ENCODE results near the gene LYSMD2.

LYSMD2 gene

DNA sequence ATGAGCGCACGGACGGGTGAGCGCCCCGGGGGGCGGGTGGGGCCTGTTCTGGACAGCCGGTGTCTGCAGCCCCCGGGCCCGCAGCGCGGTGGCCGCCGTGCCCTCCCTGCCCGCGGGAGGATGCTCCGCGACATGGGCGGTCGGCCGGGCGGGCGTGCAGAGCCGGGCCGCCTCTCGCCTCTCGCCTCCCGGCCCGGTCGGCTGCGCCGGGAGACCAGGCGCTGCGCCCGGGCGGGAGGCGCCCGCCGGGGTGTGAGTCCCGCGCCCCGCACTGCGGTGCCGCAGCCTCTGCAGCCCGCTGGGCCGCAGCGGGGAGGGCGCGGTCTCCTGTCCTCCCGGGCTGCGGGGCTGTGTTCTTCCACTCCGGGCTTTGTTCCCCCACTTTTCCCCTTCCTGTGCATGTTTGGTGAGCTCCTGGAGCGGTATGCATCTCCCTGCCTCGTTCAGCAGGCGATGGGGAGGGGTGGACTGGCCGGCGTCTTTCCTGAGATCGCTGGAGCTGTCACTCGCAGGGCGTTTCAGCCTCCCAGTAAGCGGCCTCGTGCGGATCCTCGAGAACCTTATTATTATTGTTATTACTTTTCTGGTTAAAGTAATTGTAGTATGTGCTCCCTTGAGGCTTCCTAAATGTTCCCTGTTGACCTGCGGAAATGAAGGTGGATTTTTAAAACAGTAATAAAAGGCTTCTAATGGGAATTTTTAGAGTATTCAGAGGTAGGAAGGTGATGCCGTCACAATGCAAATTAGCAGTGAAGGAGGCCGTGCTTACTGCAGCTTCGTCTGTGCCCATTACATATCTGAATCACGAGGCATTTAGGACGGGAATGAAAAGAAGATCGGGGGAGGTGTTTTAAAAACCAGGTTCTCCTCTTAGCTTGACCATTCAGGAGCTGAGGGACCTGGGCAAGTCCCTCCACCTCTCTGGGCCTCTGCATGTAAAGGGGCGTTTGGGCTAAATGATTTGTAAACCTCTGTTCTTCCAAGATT lies 14.5 kb upstream of the LYSMD2 start:
- no peak for DNase-seq (ENCODE audit: low read depth)

DNA sequence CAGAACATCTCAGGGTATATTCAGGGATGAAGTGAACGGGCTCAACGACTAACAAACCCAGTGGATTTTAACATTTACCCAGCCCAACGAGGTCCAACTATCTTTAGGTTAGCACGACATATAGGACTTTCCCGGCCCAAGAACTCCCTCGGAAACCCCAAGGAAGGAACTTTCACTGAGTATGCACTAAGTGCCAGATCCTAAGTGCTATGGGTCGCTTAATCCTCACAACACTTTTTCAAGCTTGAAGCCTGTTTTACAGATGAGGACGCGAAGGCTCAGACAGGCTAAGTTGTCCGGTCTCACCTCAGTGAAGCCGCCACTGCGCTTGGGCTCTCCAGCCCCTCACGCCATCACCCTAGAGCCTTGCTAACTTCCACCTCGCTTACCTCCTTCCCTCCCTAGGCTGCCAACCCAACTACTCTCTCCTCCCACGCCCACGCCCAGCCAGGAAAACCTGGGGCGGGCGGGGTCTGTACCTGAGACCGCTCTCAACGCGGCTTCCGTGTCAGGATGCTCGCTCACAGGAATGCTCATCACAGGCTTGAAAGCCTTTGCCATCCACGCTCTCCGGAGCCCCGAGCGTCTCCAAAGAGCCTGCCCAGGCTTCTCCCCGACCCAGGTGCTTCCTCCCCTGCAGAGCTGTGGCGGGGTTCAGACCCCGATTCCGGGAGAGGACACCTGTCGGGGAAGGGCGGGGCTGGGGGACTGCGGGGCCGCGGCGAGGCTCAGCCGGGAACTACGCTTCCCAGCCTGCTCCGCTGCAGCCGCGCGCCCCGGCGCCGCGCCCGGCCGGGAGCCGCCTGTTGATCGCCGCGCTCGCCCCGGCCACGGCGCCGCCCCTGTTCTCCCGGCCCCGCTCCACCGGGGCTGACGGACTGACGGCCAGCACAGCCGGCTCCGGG lies 13.6 kb upstream of the LYSMD2 start, which contains the start of gene TMOD2:
Gene TMOD2, plus strand, starts transcription at position 806 of the 905 bp plus-strand sequence. CDS start 14,845 bp downstream, outside the sequence.
- peak; percentile 29 for DNase-seq (ENCODE audit: low read depth)

DNA sequence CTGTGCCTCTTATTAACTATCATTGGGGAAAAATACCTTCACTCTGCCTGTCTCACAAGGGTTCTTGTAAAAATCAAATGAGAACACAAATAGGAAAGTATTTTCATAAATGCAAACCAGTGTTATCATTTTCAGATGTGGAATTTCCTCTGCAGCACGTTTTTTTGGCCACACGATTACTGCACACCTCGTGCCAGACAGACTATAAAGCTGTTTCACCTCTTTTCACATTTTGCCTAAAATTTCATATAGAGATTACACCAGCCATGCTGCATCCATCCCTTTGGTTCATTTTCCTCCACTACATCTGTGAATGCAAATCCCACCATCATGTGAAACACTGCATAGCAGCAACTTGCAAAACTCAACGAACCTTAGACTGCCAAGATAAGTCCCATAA lies 12.7 kb upstream of the LYSMD2 start:
- DNase-seq (ENCODE audit: low read depth) = no peak

DNA sequence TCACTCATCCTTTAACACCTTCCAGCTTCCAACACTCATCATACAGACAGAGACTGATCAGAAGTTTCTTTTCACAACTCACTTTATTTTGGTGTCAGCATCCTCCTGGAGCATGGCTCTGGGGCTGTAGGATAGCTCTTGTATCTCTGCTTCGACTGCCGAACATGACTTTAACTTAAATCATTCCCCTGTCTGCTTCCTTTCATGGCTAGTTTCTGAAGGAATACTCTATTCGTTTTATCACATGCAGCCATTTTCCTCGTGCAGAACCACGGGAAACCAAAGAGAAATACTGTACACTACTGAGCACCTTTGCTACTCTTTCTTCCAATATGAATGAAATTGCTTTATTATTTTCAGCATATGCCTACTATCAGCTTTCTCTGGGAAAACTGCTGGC lies 11.9 kb upstream of the LYSMD2 start:
- DNase-seq (ENCODE audit: low read depth) = no peak

DNA sequence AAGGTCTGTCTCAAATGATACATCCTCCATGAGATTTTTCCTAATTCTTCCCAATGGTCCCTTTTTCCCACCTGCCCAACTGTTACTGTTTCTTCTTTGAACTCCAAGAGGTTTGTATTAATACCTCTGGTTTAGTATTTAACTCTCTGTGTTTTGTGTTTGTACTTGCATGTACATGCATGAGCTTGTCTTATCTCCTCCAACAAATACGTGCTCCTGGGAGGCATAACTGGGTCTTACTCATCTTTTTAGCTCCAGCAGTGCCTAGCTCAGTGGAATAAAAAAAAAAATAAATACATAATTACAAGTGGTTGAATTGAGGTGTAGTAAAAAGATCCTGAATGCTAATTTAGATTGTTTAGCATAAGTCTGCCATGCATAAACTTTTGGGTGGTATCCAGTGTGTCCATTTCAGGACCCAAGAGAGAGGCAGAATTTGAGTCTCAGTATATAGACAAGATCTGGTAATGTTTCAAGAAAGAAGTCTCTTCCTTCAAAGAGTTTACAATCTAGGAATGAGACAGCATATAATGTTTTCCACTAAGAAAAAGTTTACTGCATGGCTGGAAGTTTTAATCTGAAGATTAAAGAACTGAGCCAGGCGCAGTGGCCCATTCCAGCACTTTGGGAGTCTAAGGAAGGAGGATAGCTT lies 1.7 kb upstream of the LYSMD2 start:
- no peak for DNase-seq (ENCODE audit: low read depth)

DNA sequence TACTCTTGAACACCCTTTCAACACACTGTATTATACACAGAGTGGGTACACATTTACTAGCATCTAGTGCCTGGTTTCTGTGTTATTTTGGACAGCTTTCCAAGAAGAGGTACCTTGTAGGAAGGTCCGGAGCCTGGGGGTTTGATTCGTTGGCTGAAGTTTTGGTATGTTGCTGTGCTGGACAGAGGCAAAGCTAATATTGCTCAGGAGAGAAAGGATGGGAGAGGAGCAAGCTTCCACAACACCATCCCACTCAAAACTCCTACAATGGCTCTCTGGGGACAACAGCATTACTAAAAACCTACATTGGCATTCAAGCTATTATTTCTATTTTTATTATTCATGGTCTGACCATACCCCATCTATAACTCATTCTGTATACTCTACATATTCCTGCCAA lies 1.1 kb upstream of the LYSMD2 start:
- no peak for DNase-seq (ENCODE audit: low read depth)

DNA sequence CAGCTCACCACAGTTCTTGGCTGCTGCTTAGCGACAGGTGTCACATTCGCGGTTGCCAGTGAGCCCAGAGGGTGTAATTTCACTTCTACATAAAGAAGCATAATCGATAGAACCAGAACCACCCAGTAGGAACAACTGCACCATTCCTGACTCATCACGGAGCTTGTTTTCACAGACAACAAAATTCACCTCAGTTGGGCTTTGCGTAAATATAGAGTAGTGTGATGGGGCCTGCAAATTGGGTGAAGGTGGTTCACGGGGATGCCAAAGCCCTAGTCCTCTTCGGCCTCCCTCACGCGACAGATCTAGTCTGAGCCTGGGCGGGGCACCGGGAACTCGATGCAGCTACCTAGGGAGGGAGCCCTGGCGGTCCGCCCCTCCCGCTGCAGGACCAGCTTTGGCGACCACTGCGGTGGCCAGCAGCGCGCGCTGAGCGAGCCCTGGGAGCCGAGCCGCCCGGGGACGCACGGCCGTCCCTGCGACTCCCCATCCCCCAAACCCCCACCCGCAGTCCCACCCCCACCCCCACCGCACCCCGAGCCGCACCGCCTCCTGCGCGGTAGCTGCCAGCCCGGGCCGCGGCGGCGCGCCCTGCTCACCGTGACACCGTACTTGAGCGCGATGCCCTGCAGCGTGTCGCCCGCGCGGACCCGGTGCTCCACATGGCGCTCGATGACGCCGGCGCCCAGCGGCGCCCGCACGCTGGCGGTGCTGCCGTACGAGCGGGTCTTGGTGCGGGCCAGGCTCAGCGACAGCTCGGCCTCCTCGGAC lies 519 bp downstream of the LYSMD2 start:
- DNase-seq (ENCODE audit: low read depth) = peak; percentile 19

DNA sequence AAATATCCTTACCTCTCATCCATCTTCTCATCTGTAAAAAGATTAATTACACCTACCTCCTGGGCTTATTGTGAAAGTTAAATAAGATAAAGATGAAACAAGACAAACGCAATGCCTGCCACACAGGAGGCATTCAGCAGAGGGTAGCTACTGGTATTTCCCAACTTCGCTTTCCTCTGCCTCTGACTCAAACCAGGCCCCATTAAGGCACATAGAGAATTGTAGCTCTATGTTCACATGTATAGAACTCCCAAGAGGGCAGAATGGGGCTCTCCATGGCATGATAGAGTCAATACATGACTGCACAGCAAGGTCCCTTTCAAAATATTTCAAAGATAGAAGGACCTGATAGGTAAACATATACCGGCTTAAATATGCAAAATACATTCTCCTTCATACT lies 1.4 kb downstream of the LYSMD2 start:
- DNase-seq (ENCODE audit: low read depth) = no peak

DNA sequence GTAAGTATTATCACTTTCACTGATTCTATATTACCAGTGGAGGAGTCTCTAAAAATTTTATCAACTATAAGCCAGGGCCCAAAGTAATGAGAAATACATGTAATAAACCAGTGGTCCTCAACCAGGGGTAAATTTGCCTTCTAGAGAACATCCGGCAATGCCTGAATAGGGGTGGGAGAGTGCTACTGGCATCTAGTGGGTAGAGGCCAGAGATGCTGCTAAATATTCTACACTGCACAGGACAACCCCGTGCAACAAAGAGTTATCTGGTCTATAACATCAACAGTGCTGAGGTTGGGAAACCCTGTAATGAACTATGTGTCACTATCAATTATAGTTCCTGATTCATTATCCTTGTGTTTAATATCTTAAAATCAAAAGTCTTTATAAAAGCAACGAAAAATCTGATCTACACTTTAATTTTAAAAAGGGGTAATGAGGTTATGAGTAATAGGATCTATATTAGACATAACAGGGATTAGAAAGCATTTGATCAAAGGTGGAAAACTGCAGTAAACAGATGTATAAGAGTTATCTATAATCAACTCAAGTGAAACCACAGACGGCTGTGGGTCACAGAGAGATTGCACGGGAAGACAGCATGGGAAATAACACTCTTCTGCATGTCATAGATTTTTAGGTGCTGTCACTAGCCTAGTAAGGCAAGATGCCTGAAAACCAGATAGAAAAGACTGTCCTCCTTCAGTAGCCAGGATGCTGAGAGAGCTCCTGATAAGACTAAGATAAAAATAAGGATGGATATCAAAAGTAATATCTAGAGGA lies 2.0 kb downstream of the LYSMD2 start:
- no peak for DNase-seq (ENCODE audit: low read depth)

DNA sequence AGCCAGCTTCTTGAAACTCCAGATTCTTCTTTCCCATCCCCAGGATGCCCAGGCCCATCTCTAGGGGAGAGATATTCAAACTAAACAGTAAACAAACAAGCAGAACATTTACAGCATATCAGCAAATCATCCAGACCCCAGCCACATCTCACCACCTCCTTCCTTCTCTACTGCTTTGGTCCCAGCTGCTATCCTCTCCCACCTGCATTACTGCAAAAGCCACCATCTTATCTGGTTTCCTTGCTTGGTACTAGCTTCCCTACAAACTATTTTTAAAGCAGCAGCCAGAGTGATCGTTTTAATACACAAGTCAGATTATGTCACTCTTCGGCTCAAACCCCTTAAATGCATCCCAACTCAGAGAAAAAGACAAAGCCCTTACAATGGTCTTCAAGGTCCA lies 4.8 kb downstream of the LYSMD2 start:
- no peak for DNase-seq (ENCODE audit: low read depth)

DNA sequence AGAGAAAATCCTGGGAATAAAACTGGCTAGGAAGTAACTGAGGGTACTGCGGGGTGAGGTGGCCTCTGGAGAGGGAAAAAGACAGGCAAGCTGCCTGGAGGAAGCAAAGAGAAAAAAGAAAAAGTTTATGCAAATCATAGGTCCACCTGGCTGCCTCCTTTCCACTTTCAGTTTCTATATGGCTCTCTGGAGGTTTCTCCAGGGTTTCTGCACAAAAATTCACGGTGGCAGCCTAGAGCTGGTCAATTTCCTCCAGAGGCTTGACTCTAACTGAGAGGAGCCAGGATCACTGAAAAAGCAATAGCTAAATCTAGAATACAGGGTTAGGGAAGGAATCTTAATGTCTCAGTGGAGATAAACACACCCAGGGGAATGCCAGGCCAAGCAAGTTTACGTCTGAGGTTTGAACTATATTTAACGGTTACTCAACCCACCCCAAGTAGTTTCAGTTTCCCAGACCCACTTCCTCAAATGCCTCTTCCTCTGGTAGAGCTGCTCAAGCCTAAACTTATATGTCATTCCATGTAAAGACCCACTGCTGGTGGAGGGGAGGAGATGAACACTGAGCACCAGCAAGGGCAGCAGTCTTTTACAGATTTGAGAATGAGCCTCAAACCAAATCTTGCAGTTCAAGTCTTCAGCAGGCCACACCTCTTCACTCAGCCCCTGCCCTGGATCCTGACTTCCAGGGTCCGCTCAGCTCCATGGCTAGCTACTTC lies 5.7 kb downstream of the LYSMD2 start:
- no peak for DNase-seq (ENCODE audit: low read depth)

DNA sequence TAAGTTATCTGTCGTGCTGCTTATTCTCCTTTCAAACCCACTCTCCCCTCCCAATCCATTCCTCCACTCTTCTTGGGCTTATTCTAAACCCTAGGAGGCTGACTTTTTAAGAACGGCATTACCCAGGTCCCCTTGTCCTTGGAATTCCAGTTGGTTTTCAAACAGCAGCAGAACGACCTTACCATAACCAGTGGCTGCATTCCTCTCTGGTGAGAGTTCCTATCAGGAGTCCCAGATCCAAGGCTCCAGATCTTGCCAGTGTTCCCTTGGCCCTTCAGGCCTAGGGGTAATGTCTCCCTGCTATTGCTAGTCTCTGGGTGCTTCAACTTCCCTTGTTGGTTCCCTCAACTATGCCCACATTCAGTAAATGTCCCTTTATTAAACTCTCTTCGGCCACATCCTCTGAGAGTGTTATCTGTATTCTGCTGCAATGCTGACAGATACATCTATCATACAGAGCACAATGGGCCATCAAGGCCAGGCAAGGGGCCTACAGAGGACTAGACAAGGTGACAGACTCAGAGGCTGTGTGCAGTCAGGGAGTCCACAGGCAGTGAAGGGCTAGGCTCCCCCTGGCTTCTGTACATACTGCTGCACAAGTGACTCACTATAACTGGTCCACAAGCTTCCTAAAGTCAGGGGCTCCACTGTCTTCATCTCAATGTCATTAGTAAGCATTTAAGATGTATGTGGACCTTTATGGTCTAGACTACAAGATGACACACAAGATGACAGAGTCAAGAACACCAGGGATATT lies 10.1 kb downstream of the LYSMD2 start:
- DNase-seq (ENCODE audit: low read depth) = no peak

DNA sequence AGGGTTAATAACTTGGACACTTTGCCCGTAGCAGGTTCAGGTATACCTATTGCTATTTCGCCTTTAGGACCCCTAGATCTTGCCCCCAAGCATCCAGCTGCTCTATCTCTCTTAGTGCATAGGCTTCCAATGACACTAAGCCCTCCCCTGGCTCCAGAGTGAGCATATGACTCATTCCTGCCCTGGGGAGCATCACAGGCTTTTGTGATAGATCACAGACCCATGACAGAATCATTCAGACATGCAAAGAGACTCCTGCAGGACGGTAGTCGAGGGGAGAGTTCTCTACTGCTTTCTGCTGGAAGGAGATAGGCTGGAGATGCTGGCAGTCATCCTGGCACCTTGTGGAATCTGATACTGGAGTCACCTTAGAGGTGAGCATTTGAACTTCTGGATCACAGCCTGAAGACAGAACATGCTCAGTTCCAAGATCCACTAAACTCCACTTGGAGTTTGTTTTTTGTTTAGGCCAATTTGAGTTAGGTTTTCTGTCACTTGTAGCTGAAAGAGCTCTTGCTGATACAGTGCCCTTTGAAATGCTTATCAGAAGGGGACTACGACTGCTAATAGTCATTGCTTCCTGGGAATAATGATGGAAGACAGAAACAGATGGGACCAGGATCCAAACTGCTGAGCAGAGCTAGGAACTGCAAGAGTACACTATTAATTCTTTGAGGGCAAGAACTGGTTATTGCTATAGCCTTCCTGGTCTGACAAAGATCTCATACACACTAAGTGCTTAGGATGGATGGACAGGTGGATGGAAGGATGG lies 11.0 kb downstream of the LYSMD2 start:
- no peak for DNase-seq (ENCODE audit: low read depth)

DNA sequence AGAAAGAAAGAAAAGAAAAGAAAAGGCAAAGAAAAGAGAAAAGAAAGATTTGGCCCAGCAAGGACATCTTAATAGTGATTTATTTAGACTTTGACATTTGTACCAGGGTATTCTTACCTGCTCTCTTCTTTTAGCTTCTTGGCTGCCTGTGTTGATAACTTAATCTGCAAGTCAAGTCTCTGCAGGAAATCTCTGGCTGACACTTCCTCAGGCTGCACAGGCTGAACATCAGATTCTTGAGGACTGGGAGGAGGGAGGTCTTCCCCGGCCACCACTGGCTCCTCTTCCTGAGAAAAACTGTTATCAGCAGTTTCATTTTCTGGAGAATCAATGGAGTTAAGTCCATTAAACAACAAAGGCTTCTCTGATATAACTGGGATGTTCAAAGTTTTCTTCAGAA lies 12.8 kb downstream of the LYSMD2 start:
- DNase-seq (ENCODE audit: low read depth) = no peak

DNA sequence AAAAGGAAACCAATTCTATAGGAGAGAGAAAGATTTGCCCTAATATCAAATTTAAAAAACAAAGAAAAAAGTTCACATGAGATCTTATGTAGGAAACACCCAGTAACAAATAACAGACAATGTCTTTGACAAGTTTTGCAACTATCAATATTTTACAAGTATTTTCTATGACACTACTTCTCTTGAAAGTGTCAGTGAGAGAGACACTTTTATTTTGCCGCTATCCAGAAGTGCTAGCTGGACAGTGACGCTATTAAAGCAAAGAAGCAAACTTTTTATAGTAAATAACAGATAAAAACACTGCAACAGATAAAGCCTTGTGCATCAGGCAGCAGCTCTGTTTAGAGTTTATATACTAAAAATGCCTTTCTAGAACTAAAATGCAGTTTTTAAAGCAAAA lies 13.3 kb downstream of the LYSMD2 start:
- no peak for DNase-seq (ENCODE audit: low read depth)

DNA sequence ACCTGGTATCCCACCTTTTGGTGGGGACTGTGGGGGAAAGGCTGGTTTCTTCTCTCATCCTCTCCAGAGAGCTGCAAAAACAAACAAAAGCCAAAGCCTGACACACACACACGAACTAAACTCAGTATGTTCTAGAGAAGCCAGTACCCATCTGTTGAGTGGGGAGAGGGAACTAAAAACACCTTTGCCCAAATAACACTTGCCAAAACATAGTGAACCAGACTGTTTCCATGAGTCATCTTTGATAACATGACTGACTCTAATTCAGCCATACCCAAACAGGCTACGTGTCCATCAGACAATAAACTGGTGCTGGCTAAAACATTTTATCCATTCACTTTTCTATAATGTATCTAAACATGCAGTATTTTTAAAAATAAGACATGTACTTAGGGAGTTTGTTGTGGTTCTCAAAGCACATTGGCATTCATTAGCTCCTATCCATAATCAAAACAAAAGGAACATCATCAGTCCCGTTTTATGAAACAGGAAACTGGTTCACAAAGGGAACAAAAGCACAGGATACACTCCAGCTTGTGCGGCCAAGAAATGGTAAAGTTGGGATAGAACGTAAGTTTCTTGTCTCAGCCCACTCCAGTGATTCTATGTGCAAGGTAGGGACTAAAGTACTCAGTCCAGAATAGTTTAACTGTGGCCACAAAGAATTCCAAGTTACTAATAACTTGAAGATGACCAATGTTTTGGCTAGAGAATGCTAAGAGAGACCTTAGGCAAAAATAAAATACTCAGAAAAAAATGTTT lies 16.1 kb downstream of the LYSMD2 start:
- no peak for DNase-seq (ENCODE audit: low read depth)

DNA sequence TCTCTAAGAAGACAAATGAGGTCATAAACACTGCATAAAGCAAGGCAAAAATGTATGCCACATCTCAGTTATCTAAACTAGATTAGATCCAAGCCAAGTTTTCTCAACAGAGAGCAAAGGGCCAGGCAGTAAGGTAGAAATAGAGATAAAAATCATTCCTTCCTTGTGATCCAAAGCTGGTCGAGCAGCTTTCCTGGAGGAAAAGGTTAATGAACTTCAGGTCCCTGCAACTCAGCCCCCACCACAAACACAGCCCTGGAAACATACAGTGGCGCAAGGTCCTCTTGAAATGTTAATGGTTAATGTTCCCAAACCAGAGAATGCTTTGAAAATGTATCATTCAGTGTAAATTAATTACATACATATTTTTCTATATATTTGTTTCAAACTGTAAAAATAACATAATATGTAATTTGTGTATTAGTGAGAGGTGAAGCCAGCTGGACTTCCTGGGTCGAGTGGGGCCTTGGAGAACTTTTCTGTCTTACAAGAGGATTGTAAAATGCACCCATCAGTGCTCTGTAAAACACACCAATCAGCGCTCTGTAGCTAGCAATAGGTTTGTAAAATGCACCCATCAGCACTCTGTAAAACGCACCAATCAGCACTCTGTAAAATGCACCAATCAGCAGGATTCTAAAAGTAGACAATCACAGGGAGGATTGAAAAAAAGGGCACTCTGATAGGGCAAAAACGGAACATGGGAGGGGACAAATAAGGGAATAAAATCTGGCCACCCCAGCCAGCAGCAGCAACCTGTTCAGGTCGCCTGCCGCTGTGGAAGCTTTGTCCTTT lies 17.1 kb downstream of the LYSMD2 start:
- no peak for DNase-seq (ENCODE audit: low read depth)
